Tibial nerve (tissue), 4 donors: Measurements from ENCODE around the gene BCAS1.

Experiments
- EP300 ChIP-seq, 2 donors: sonication (generic); formaldehyde crosslinking; IDR thresholded peaks; one replicate each; pipeline ENCODE4 v1.6.1; 2017; ENCODE audit warnings: antibody characterized with exemption in 2 of 2, mild to moderate bottlenecking in 1 of 2
- TF ChIP-seq, protein P1 (sequence below), 5 experiments: fragments of 200-600 bp in 3 of 5; fragments of 450-650 bp in 2 of 5; sonication (generic) in 3 of 5; IDR thresholded peaks; one replicate each; pipeline ENCODE4 v1.5.1; 2016 to 2019; ENCODE audit warnings: antibody characterized with exemption in 5 of 5, mild to moderate bottlenecking in 3 of 5, moderate library complexity in 2 of 5

DNA sequence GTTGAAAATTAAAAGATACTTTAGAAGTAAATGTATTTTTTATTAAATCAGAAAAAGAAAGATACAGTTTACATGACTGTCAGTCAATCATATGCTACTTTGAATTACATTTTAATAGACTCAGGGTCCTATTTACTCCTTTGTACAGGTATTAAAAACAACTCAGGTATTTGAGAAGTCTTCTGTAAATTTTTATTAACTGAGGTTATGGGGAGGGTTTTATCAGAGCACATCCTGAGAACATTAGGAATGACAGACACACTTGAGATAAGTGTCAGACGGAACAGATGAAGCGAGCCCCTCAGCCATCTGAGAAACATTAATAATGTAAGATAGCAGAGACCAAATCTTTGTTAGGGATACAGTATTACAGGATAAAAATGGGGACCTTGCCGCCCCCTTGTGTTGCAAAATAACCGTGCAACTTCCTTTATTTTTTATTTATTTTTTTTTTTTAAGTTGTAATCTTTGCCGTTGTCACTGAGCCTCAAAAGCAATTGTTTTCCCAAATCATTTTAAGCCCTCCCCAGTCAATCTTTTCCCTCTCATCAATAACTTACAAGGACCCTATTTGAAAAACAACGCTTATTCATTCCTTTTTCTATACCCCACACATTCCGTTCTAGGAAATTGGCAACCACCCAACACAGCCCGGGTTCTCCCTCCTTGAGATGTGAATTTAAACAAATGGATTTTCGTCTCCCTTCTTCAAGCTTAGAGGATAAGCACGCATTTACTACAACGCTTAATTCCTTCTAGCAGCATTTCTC lies 126.7 kb downstream of the BCAS1 start:
- TF ChIP-seq, protein P1, sequence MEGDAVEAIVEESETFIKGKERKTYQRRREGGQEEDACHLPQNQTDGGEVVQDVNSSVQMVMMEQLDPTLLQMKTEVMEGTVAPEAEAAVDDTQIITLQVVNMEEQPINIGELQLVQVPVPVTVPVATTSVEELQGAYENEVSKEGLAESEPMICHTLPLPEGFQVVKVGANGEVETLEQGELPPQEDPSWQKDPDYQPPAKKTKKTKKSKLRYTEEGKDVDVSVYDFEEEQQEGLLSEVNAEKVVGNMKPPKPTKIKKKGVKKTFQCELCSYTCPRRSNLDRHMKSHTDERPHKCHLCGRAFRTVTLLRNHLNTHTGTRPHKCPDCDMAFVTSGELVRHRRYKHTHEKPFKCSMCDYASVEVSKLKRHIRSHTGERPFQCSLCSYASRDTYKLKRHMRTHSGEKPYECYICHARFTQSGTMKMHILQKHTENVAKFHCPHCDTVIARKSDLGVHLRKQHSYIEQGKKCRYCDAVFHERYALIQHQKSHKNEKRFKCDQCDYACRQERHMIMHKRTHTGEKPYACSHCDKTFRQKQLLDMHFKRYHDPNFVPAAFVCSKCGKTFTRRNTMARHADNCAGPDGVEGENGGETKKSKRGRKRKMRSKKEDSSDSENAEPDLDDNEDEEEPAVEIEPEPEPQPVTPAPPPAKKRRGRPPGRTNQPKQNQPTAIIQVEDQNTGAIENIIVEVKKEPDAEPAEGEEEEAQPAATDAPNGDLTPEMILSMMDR (IDR thresholded peaks at IDR 0.05): peak; percentile 35 to 71 (median 61)
- no peak for TF ChIP-seq EP300 (IDR thresholded peaks at IDR 0.05)
